GM21447 (cell line): ENCODE results near the gene LCOR.
"Not testable (repeated sequence)": the region's sequence is repeated elsewhere in the genome, so short reads cannot be mapped to it uniquely, and the experiment has no call there.

Experiments
- ATAC-seq: cut with Tn5 transposase; IDR thresholded peaks from one replicate; pipeline ENCODE4 v1.9.1; 2021; ENCODE audit not compliant: unreplicated experiment

The LCOR gene

GRCh38 chr10:97028126-97028831 is 196.2 kb downstream of the LCOR start:
- ATAC-seq, result no peak

- no peak for ATAC-seq
Observed at GRCh38 chr10:97028832-97029178, 196.7 kb downstream of the LCOR start.

GRCh38 chr10:97029271-97029670 is 197.2 kb downstream of the LCOR start:
- ATAC-seq, result no peak

GRCh38 chr10:97030894-97031293 is 198.8 kb downstream of the LCOR start:
- ATAC-seq, result no peak

DNA sequence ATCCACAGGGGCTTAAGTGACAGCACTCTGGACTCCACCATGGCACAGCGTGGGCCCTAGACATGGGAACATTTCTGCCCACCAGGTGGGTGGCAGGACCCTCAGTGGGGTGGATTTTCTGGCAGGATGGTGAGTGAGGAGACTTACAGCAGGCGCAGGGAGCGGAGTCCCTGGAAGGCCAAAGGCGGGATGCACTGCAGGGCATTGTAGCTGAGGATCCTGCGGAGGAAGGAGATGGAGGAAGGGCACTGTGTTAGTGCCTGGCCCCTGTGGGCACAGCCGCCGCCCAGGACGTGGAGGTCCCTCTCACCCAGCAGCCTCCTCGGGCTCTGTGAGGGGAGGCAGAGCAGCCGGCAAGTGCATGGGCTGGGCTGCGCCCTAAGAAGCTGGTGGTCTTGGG is 199.4 kb downstream of the LCOR start:
- no peak for ATAC-seq

DNA sequence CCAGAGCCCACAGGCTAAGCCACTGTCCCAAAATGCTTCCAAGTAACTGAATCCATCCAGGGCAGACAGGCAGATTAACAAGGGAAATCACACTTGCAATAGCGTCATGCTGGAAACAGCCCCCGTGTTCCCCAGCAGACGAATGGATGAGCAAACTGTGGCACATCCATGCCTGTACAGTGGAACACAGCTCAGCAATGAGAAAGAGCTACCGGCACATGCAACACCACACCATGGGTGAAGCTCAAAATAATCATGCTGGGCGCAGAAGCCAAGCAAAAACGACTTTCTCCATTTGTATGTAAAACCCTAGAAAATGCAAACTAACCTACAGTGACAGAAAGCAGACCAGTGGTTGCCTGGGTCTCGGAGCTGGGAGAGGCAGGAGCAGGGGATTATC is 200.5 kb downstream of the LCOR start:
- ATAC-seq, result no peak

- ATAC-seq, result not testable (repeated sequence)
Observed at GRCh38 chr10:97033841-97034240, 201.7 kb downstream of the LCOR start.

DNA sequence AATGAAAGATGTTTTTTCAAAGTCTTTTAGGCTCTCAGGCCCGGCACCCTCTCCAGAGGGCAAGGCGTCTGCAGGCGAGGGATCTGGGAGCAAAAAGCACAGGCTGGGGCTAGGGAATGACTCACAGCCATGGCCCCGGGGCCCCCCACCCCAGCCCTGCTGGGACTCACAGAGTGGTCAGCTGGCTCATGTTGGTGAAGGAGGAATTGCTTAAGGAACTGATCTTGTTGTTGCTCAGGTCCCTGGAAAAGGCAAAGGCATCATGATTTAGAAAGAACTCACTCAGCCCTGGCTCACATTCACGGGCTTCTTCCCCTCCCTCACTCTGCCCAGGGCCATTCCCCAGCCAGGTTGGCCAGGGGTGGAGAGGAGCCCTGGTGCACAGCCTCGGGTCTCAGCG is 202.2 kb downstream of the LCOR start:
- no peak for ATAC-seq

- ATAC-seq, result no peak
Observed at GRCh38 chr10:97034958-97035769, 203.1 kb downstream of the LCOR start.

- peak; percentile 80 for ATAC-seq
Observed at GRCh38 chr10:97037365-97038361, 205.6 kb downstream of the LCOR start.

GRCh38 chr10:97038688-97039087 is 206.6 kb downstream of the LCOR start:
- no peak for ATAC-seq

GRCh38 chr10:97039538-97040247 is 207.6 kb downstream of the LCOR start:
- no peak for ATAC-seq

GRCh38 chr10:97040248-97040584 is 208.1 kb downstream of the LCOR start:
- no peak for ATAC-seq

DNA sequence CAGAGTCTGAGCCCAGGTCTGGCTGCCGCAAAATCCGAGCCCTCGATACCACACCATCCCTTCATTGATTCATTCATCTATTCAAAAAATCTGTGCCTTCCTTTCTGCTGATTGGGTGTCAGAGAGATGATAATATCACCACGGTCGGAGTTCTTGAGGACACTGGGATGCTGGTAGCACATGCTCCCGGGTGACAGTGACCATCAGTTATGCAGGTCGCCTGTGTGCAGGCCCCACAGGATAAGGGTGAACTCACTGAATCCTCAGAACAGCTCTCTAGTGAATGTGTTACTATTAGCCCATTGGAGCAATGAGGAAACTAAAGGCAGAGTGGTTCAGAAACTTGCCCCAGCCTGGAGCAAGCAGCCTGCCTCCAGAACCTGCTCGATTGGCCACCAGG is 208.6 kb downstream of the LCOR start:
- no peak for ATAC-seq

GRCh38 chr10:97042081-97042480 is 210.0 kb downstream of the LCOR start:
- no peak for ATAC-seq

GRCh38 chr10:97042716-97043562 is 210.8 kb downstream of the LCOR start:
- no peak for ATAC-seq

DNA sequence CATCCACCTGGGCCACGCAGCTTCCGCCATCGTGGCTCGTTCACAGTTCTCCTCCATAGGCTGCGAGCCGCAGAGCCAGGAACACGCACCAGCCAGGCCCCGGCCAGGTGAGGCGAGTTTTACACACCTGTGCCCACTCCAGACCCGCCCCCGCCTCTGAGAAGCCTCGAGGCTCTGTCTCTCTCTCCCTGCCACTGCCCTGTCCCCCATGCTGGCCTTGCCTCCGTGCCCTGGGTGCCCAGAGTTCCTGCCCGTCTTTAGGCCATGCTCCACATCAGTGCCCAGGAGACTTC is 211.4 kb downstream of the LCOR start:
- no peak for ATAC-seq
